PC-3 (cell line): ENCODE data around the gene SYT1. TPM values are rescaled to one million over a fixed set of nuclear protein-coding genes. Genes with fewer than 3 reads are reported as not detected.

Source experiments
- ATAC-seq: fragments of 200-7000 bp; cut with Tn5 transposase; 2 replicates; pipeline ENCODE4 v1.9.1; 2020; ENCODE audit warnings: mild to moderate bottlenecking, moderate library complexity
- BruUV-seq: library from RNA; stranded (reverse); fragments of 400-500 nt; replicated peaks from 2 replicates; lab custom pipeline; 2021; lab: Mats Ljungman, UMichigan
- CTCF ChIA-PET: fragments of 300-600 bp; sonication (Branson Sonifier 250); formaldehyde crosslinking; loops from one replicate; lab custom pipeline; 2022; ENCODE audit warnings: antibody characterized with exemption; lab: Charles Lee
- POLR2A ChIA-PET: fragments of 300-600 bp; sonication (Branson Sonifier 250); formaldehyde crosslinking; loops from one replicate; lab custom pipeline; 2022; ENCODE audit warnings: antibody characterized with exemption; ENCODE audit not compliant: unreplicated experiment; lab: Charles Lee
- DNase-seq: peaks from one replicate; pipeline ENCODE4 v3.0.0-alpha.2; 2015
- H2AFZ ChIP-seq: fragments of 300-600 bp; sonication (generic); 2 replicates; pipeline ENCODE4 v1.6.0; 2016; ENCODE audit warnings: antibody characterized with exemption, low read length
- H3F3A ChIP-seq: fragments of 300-600 bp; sonication (generic); one replicate; pipeline ENCODE4 v1.6.0; 2017; ENCODE audit warnings: antibody characterized with exemption, low read length, control low read depth, mild to moderate bottlenecking; ENCODE audit not compliant: unreplicated experiment
- H3K27ac ChIP-seq: fragments of 300-600 bp; sonication (generic); 2 replicates; pipeline ENCODE4 v1.5.1; 2016; ENCODE audit warnings: mild to moderate bottlenecking, low read length
- H3K27me3 ChIP-seq: fragments of 300-600 bp; sonication (generic); 2 replicates; pipeline ENCODE4 v1.6.1; 2016; ENCODE audit warnings: low read length, mixed read lengths
- H3K36me3 ChIP-seq: fragments of 300-600 bp; sonication (generic); 2 replicates; pipeline ENCODE4 v1.6.1; 2016; ENCODE audit warnings: low read depth, mixed run types, low read length, mixed read lengths
- H3K4me1 ChIP-seq: fragments of 300-600 bp; sonication (generic); 2 replicates; pipeline ENCODE4 v1.5.1; 2016; ENCODE audit warnings: low read length; ENCODE audit not compliant: insufficient read depth
- H3K4me2 ChIP-seq: fragments of 300-600 bp; sonication (generic); 2 replicates; pipeline ENCODE4 v1.6.0; 2016; ENCODE audit warnings: low read length
- H3K4me3 ChIP-seq: fragments of 300-600 bp; sonication (generic); 2 replicates; pipeline ENCODE4 v1.5.1; 2016; ENCODE audit warnings: mild to moderate bottlenecking, low read length, mixed read lengths
- H3K79me2 ChIP-seq: fragments of 300-600 bp; sonication (generic); 2 replicates; pipeline ENCODE4 v1.6.1; 2017; ENCODE audit warnings: low read length, mixed read lengths
- H3K9ac ChIP-seq: fragments of 300-600 bp; sonication (generic); 2 replicates; pipeline ENCODE4 v1.6.0; 2016; ENCODE audit warnings: mild to moderate bottlenecking, low read length
- H3K9me2 ChIP-seq: fragments of 300-600 bp; sonication (generic); replicated peaks from 2 replicates; pipeline ENCODE4 v1.6.1; 2016; ENCODE audit warnings: mixed run types, low read length, mixed read lengths
- H3K9me3 ChIP-seq: fragments of 300-600 bp; sonication (generic); 2 replicates; pipeline ENCODE4 v1.6.1; 2016; ENCODE audit warnings: low read length, mixed read lengths
- H4K20me1 ChIP-seq: fragments of 300-600 bp; sonication (generic); 2 replicates; pipeline ENCODE4 v1.6.1; 2016; ENCODE audit warnings: low read length, mixed read lengths
- CTCF ChIP-seq: fragments of 300-600 bp; sonication (generic); conservative IDR thresholded peaks from 2 replicates; pipeline ENCODE4 v1.5.1; 2017; ENCODE audit warnings: antibody characterized with exemption, low read depth, mild to moderate bottlenecking, low read length
- EZH2 ChIP-seq: fragments of 300-600 bp; sonication (generic); IDR thresholded peaks from one replicate; pipeline ENCODE4 v1.6.1; 2017; ENCODE audit warnings: antibody characterized with exemption, mild to moderate bottlenecking, low read length; ENCODE audit not compliant: unreplicated experiment
- EZH2phosphoT487 ChIP-seq: fragments of 300-600 bp; sonication (generic); IDR thresholded peaks from 2 replicates; pipeline ENCODE4 v1.6.1; 2018; ENCODE audit warnings: mild to moderate bottlenecking, antibody characterized with exemption, low read length, borderline replicate concordance
- intact Hi-C: fragments of 100-400 bp; cut with micrococcal nuclease; formaldehyde crosslinking; loops from 2 replicates; pipeline ENCODE4 v1.9.0; 2023
- total RNA-seq: library from RNA; depleted of rRNA; stranded (reverse); fragments of >200 nt; gene quantifications from 2 replicates; pipeline ENCODE4 v1.2.3, GENCODE V29; 2014

SYT1 gene
- total RNA-seq, 1 experiment from 2014 or later = 0.51 TPM

- no TSS peak for BruUV-seq
- H3K36me3 ChIP-seq = no peaks in the 10 kb centered on the region
- ATAC-seq (no peak), DNase-seq (no peak)
- H3K4me3 ChIP-seq = no peak overlapping the region
- H3K79me2 ChIP-seq = no peaks in the 10 kb centered on the region
- ChIA-PET POLR2A (no interaction called here), CTCF (no interaction called here)
- no peaks in the 10 kb centered on the region for H3F3A ChIP-seq
- H2AFZ ChIP-seq = no peak overlapping the region
- intact Hi-C loops = loop anchor here (5.0 to 10.0 kb wide), 4 partner anchors 164 to 616 kb away; no protein-coding TSS in a partner anchor
- no peaks in the 10 kb centered on the region for H3K27me3 ChIP-seq
- no peaks in the 10 kb centered on the region for H4K20me1 ChIP-seq
- H3K4me2 ChIP-seq = no peak overlapping the region
- H3K9me2 ChIP-seq = no peaks in the 10 kb centered on the region
- H3K9me3 ChIP-seq = no peaks in the 10 kb centered on the region
- no peak overlapping the region for H3K9ac ChIP-seq
- no peak for TF ChIP-seq EZH2
- no peak for TF ChIP-seq EZH2phosphoT487
- TF ChIP-seq CTCF = no peak
- no peak overlapping the region for H3K27ac ChIP-seq
- no peaks in the 10 kb centered on the region for H3K4me1 ChIP-seq
Measured at GRCh38 chr12:79008591-79008990, 144.0 kb downstream of the SYT1 start.

GRCh38 chr12:79012636-79013035 is 148.1 kb downstream of the SYT1 start:
- POLR2A ChIA-PET = no interaction called here
- intact Hi-C loops = no loop called here

More at GRCh38 chr12:79012636-79013035, 148.1 kb downstream of the SYT1 start:
- Histone ChIP-seq H3F3A (no peaks in the 10 kb centered on the region), H3K9me2 (no peaks in the 10 kb centered on the region), H2AFZ (no peak overlapping the region), H3K36me3 (no peaks in the 10 kb centered on the region), H3K27me3 (no peaks in the 10 kb centered on the region), H3K9me3 (no peaks in the 10 kb centered on the region), H3K79me2 (no peaks in the 10 kb centered on the region), H4K20me1 (no peaks in the 10 kb centered on the region), H3K4me2 (no peak overlapping the region), H3K27ac (no peak overlapping the region), H3K4me3 (no peak overlapping the region), H3K4me1 (no peaks in the 10 kb centered on the region), H3K9ac (no peak overlapping the region)
- CTCF ChIA-PET = no interaction called here
- no TSS peak for BruUV-seq
- ATAC-seq = no peak
- TF ChIP-seq EZH2phosphoT487 (no peak), EZH2 (no peak), CTCF (no peak)
- DNase-seq = no peak
